ENCODE measurements around the gene MOB3B.

- TF ChIP-seq FOXK2 (IDR thresholded peaks at IDR 0.05) (no peak), SP1 (IDR thresholded peaks at IDR 0.05) (no peak), TARDBP (IDR thresholded peaks at IDR 0.05) (no peak), PKNOX1 (IDR thresholded peaks at IDR 0.05) (no peak), FOXA1 (IDR thresholded peaks at IDR 0.05) (no peak), BHLHE40 (IDR thresholded peaks at IDR 0.05; ENCODE audit: borderline replicate concordance) (no peak), NFRKB (IDR thresholded peaks at IDR 0.05) (no peak), SUZ12 (IDR thresholded peaks at IDR 0.05) (no peak), HDGF (IDR thresholded peaks at IDR 0.05; ENCODE audit: borderline replicate concordance) (no peak), FOXM1 (IDR thresholded peaks at IDR 0.05; ENCODE audit: borderline replicate concordance) (no peak), ARNT (IDR thresholded peaks at IDR 0.05) (no peak), ELF4 (IDR thresholded peaks at IDR 0.05) (no peak), LEF1 (IDR thresholded peaks at IDR 0.05; ENCODE audit: borderline replicate concordance) (no peak)
These were observed 220.8 kb downstream of the MOB3B start for GRCh38 chr9:27308691-27309390.
